Spleen (tissue), 11 donors: ENCODE results near the gene HOXA5. TPM values are rescaled to one million over a fixed set of nuclear protein-coding genes. Genes with fewer than 3 reads are reported as not detected.

ENCODE experiments used
- DNase-seq: peaks from one replicate; pipeline ENCODE4 v3.0.0-alpha.2; 2020
- H3K27ac ChIP-seq, 8 donors: fragments of 200-600 bp; sonication (generic) in 7 of 8; 1 replicate in 4 of 8; 2 replicates in 4 of 8; pipeline versions ENCODE4 v1.5.0 to v1.8.0; 2016 to 2021; ENCODE audit warnings: inconsistent platforms in 4 of 8, mild to moderate bottlenecking in 4 of 8, moderate library complexity in 1 of 8
- H3K27me3 ChIP-seq, 7 donors: fragments of 200-600 bp; sonication (generic) in 6 of 7; replicated peaks in 1 of 7; 1 replicate in 4 of 7; 2 replicates in 3 of 7; pipeline versions ENCODE4 v1.5.0 to v1.8.0; 2016 to 2021; ENCODE audit warnings: inconsistent platforms in 3 of 7, mild to moderate bottlenecking in 1 of 7
- H3K36me3 ChIP-seq, 6 donors: fragments of 200-600 bp; sonication (generic) in 5 of 6; 1 replicate in 4 of 6; 2 replicates in 2 of 6; pipeline versions ENCODE4 v1.5.0 to v1.8.0; 2016 to 2021; ENCODE audit warnings: inconsistent platforms in 2 of 6
- H3K4me1 ChIP-seq, 6 donors: fragments of 200-600 bp; sonication (generic) in 5 of 6; 1 replicate in 3 of 6; 2 replicates in 3 of 6; pipeline versions ENCODE4 v1.5.0 to v1.8.0; 2016 to 2021; ENCODE audit warnings: inconsistent platforms in 3 of 6
- H3K4me3 ChIP-seq, 8 donors: fragments of 200-600 bp; sonication (generic) in 7 of 8; 1 replicate in 4 of 8; 2 replicates in 4 of 8; pipeline versions ENCODE4 v1.5.0 to v1.8.0; 2016 to 2021; ENCODE audit warnings: inconsistent platforms in 4 of 8, mild to moderate bottlenecking in 4 of 8, moderate library complexity in 2 of 8
- H3K9me3 ChIP-seq, 8 donors: fragments of 200-600 bp; sonication (generic) in 7 of 8; 1 replicate in 4 of 8; 2 replicates in 4 of 8; pipeline versions ENCODE4 v1.5.0 to v1.8.0; 2016 to 2021; ENCODE audit warnings: inconsistent platforms in 4 of 8
- POLR2A ChIP-seq, 3 donors: fragments of 450-650 bp; IDR thresholded peaks; one replicate each; pipeline ENCODE4 v1.5.1; 2017; ENCODE audit warnings: antibody characterized with exemption in 3 of 3, mild to moderate bottlenecking in 1 of 3
- POLR2AphosphoS5 ChIP-seq, 3 donors: sonication (generic); formaldehyde crosslinking; IDR thresholded peaks; one replicate each; pipeline ENCODE4 v1.5.1; 2017; ENCODE audit warnings: antibody characterized with exemption in 3 of 3
- WGBS, 5 donors: extraction: QIAGEN DNeasy Blood & Tissue Kit in 3 of 5; methylation state at CpG; one replicate each; pipeline versions ENCODE4 v1.1.5 to v1.1.7; 2013 to 2018; 5-methylcytosine and 5-hydroxymethylcytosine counted together
- intact Hi-C: fragments of 100-400 bp; cut with DNase I; formaldehyde crosslinking; loops from one replicate; pipeline ENCODE4 v1.15.0; 2023; ENCODE audit warnings: low total_unique reads
- polyA plus RNA-seq, 3 donors: library from polyadenylated mRNA; stranded (reverse); fragments of 200-250 nt; gene quantifications; one replicate each; pipeline ENCODE4 v1.2.1, GENCODE V29; 2013
- total RNA-seq, 7 donors: library from RNA; depleted of rRNA in 3 of 7; stranded (reverse); fragments of >200 nt in 3 of 7; fragmentation: NEBNext Ultra II Directional in 4 of 7; extraction: Animal tissue kit (Norgen Biotek cat#: 25700) in 4 of 7; gene quantifications; one replicate each; pipeline versions ENCODE4 v1.1.0 to v1.2.1, GENCODE V29; 2016 to 2021
- TF ChIP-seq, protein P1 (sequence below), 11 experiments: fragments of 200-600 bp in 7 of 11; fragments of 450-650 bp in 4 of 11; sonication (generic) in 4 of 11; IDR thresholded peaks in 8 of 11; conservative IDR thresholded peaks in 3 of 11; 1 replicate in 7 of 11; 2 replicates in 4 of 11; pipeline versions ENCODE4 v1.4.0 to v1.8.0; 2016 to 2021; ENCODE audit warnings: antibody characterized with exemption in 11 of 11, inconsistent platforms in 4 of 11, mild to moderate bottlenecking in 1 of 11
- donor health status: healthy with polysubstance abuse.
- donor health status: DM: no; HTN: no; CAD: no; lungs with moderate emphysema.
- donor health status: DM: no; HTN: no; CAD: no.
- donor health status: Bipolar disorder and iron deficiency.
- donor health status: healthy.
- donor health status: DM: no; HTN: no; CAD: no.
- donor health status: DM: yes; HTN: yes; CAD: no.

HOXA5 gene
- total and polyA plus RNA-seq, 10 donors = 1.6 to 9.3 (median 3.3) TPM

DNA sequence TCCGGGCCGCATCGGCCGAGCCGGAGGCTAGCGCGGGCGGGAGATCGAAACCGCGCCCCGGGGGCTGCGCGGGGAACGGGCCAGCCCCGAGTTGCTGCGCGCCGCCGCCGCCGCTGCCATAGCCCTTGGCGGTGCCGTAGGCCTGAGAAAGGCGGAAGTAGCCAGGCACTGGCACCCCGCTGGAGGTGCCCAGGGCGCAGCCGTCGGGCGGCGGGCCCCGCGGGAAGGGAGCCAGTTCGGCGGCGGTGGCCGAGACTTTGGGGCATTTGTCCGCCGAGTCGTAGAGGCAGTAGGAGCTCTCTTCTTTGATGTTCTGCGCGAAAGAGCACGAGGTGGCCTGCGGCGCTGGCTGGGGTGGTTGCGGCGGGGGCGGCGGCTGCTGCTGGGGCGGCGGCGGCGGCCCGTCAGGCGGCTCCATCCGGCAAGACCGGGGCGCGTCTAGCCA is 30.1 kb upstream of the HOXA5 start:
- intact Hi-C loops = no loop called here
- peak overlapping the region; percentile 16 to 72 (median 46) for H3K4me3 ChIP-seq

DNA sequence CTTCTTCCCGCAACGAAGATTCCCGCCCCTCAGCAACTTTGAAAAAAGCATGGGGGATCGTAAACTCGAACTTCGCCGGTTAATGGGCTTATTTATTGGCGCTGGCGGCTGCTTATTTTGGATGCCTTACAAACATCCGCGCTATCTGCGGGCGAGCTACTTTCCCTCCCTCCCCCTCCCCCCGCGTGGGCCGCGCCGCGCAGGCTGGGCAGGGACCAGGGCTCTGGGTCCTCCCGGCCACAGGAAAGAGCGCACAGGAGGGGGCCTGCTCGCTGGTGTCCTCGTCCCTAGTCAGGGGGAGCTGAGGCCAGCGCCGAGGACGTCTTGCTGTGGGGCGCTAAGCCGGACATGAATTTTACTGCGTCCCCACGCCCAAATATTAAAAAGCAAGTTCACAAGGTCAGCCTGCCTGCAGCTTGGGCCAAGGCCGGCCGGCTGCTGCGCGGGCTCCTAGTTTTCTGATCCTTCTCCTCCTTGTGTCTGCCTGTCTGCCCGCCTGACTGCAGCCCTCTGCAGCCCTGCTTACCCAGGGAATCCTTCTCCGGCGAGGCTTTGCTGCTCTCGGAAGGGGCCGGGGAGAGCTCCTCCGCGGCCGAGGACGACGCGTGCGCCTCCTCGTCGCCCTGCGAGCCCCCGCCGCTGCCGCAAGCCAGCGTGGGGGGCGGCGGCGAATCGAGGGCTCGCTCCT is 29.5 kb upstream of the HOXA5 start:
- peaks cover 15 to 70% (median 44%) of the 10 kb centered on the region in 6 donors for H3K4me1 ChIP-seq
- peak overlapping the region; percentile 16 to 72 (median 46) for H3K4me3 ChIP-seq
- peak; percentile 76 for DNase-seq
- WGBS, 5 donors = 0 to 2% (median 2%) methylated on average over 16 to 58 of the region's 58 CpGs
- peaks cover 0 to 8% (median 0%) of the 10 kb centered on the region in 8 donors for H3K9me3 ChIP-seq
- intact Hi-C loops = no loop called here
- TF ChIP-seq POLR2AphosphoS5 (IDR thresholded peaks at IDR 0.05) = peak in 1 of 3 donors; percentile 50
- TF ChIP-seq, protein P1, sequence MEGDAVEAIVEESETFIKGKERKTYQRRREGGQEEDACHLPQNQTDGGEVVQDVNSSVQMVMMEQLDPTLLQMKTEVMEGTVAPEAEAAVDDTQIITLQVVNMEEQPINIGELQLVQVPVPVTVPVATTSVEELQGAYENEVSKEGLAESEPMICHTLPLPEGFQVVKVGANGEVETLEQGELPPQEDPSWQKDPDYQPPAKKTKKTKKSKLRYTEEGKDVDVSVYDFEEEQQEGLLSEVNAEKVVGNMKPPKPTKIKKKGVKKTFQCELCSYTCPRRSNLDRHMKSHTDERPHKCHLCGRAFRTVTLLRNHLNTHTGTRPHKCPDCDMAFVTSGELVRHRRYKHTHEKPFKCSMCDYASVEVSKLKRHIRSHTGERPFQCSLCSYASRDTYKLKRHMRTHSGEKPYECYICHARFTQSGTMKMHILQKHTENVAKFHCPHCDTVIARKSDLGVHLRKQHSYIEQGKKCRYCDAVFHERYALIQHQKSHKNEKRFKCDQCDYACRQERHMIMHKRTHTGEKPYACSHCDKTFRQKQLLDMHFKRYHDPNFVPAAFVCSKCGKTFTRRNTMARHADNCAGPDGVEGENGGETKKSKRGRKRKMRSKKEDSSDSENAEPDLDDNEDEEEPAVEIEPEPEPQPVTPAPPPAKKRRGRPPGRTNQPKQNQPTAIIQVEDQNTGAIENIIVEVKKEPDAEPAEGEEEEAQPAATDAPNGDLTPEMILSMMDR (IDR thresholded peaks at IDR 0.05 in 8 of 11, conservative IDR thresholded peaks at IDR 0.05 in 3 of 11) = no peak
- TF ChIP-seq POLR2A (IDR thresholded peaks at IDR 0.05) = no peak
- peak overlapping the region in 2 of 8 donors; percentile 26 to 32 for H3K27ac ChIP-seq
- no peaks in the 10 kb centered on the region for H3K36me3 ChIP-seq
- H3K27me3 ChIP-seq = peaks cover 47 to 100% (median 100%) of the 10 kb centered on the region in 7 donors

More for the DNA sequence above, 30.1 kb upstream of the HOXA5 start:
- peak in 1 of 3 donors; percentile 3 for TF ChIP-seq POLR2AphosphoS5 (IDR thresholded peaks at IDR 0.05)
- TF ChIP-seq, protein P1 (IDR thresholded peaks at IDR 0.05 in 8 of 11, conservative IDR thresholded peaks at IDR 0.05 in 3 of 11) = no peak
- H3K27ac ChIP-seq = peak overlapping the region in 2 of 8 donors; percentile 26 to 32
- peaks cover 15 to 64% (median 42%) of the 10 kb centered on the region in 6 donors for H3K4me1 ChIP-seq
- WGBS, 5 donors = 1 to 3% (median 1%) methylated on average over 36 to 59 of the region's 59 CpGs; no CpG with 5 or more reads in 1 of the 5 donors
- peak; percentile 91 for DNase-seq
- no peaks in the 10 kb centered on the region for H3K36me3 ChIP-seq
- H3K27me3 ChIP-seq = peaks cover 42 to 100% (median 100%) of the 10 kb centered on the region in 7 donors
- peaks cover 0 to 8% (median 0%) of the 10 kb centered on the region in 8 donors for H3K9me3 ChIP-seq

DNA sequence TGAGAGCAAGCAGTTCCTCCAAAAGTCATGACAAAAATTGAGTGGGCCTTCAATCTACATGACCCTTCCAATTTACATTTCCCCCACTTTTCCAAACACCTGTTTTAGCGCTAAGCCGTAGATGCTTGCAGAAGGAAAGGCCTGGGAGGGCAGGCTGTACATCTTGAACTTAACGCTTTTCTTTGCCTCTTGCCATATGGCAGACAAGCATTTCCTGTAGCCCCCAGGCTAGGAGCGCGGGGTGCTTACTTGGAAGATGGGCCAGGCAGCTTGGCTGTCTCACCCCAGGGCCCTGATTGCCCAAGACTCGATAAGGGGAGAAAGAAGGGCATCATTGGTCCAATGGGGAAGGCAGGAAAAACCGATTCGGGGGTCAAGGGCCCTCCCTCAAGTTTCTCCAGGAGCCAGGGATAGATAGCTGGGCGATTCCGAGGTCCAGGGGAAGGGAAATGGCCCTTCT is 28.9 kb upstream of the HOXA5 start:
- Histone ChIP-seq H3K4me3 (peak overlapping the region in 3 of 8 donors; percentile 45 to 72 (median 52)), H3K27me3 (peaks cover 47 to 100% (median 100%) of the 10 kb centered on the region in 7 donors)

More for the DNA sequence above, 28.9 kb upstream of the HOXA5 start:
- Histone ChIP-seq H3K27ac (no peak overlapping the region), H3K36me3 (no peaks in the 10 kb centered on the region), H3K4me1 (peaks cover 15 to 76% (median 44%) of the 10 kb centered on the region in 6 donors), H3K9me3 (peaks cover 0 to 8% (median 0%) of the 10 kb centered on the region in 8 donors)
- DNase-seq = peak; percentile 41
- intact Hi-C loops = no loop called here
- no peak for TF ChIP-seq POLR2AphosphoS5 (IDR thresholded peaks at IDR 0.05)
- TF ChIP-seq, protein P1 (IDR thresholded peaks at IDR 0.05 in 8 of 11, conservative IDR thresholded peaks at IDR 0.05 in 3 of 11) = no peak
- TF ChIP-seq POLR2A (IDR thresholded peaks at IDR 0.05) = no peak
- 6 to 19% (median 7%) methylated on average over 10 of the region's 10 CpGs for WGBS, 5 donors
